ENCODE data around the gene PKNOX2.

GRCh38 chr11:125148011-125148410 is 16.5 kb upstream of the PKNOX2 start:
- no peak for TF ChIP-seq POLR2A (IDR thresholded peaks at IDR 0.05; ENCODE audit: low read length)
- no peak for TF ChIP-seq GATA1 (IDR thresholded peaks at IDR 0.05; ENCODE audit: low read depth, low read length)
